CD4-positive, alpha-beta T cell treated with Interleukin-4 for 1 hour (primary cell): Measurements from ENCODE around the gene GRID2IP.

ENCODE experiments used
- DNase-seq, 2 donors: peaks; one replicate each; pipeline ENCODE4 v3.0.0-alpha.2; 2020 to 2022

GRID2IP gene

DNA sequence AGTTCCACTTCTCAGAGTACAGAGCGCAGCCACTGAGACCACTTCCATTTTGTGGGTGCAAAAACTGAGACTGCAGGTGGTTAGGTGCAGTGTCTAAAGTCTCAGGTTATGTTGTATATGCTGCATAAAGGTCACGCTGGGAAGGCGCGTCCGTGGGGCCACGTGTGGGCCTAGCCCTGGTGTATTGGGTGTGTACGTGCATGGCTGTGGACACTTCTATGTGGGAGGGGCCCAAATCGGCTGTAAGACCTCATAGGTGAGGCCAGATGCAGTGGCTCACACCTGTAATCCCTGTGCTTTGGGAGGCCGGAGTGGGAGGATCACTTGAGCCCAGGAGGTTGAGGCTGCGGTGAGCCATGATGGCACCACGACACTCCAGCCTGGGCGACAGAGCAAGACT is 37.7 kb downstream of the GRID2IP start:
- DNase-seq: no peak

DNA sequence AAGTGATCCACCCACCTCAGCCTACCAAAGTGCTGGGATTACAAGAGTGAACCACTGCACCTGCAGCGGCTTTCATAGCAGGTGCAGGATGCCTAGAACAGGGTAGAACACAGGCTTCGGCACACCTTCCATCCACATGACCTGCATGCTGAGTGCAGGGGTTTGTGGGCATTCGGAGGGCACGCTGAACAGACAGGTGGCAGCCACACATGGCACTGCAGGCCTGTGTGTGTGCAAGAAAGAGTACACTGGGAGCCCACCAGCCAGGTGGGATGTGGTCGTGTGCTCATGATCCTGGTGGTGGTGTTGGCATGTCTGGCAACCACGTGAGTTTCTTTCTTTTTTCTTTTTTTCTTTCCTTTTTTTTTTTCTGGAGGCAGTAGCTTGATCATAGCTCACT is 38.4 kb downstream of the GRID2IP start:
- DNase-seq: no peak

DNA sequence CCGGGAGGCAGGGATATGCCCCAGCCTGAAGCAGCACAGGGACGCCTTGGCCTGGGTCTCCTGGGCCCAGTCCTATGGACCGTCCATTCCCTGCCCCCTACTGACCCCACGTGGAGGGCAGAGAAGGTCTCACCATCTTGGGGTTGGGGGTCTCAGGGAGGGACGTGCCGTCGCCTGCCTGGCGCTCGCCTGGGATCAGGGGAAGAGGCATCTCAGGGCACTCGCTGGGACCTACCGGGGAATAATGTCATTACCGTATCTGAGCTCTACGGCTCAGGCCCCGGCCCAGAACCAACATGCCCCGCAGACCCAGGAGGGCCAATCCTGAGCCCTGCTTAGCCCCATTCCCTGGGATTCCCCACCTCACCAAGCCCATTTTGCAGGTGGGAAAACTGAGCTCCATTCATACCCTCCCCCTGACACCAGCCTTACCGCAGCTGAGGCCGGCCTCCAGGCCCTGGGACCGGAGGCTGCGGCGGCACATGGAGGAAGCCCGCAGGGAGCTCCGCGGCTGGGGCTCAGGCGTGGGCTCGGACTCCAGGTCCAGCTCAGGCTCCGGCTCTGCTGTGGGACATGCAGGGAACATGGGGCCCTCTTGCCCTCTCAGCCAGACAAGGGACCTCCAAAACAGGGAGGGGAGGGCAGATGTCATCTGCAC is 40.7 kb downstream of the GRID2IP start:
- no peak for DNase-seq

DNA sequence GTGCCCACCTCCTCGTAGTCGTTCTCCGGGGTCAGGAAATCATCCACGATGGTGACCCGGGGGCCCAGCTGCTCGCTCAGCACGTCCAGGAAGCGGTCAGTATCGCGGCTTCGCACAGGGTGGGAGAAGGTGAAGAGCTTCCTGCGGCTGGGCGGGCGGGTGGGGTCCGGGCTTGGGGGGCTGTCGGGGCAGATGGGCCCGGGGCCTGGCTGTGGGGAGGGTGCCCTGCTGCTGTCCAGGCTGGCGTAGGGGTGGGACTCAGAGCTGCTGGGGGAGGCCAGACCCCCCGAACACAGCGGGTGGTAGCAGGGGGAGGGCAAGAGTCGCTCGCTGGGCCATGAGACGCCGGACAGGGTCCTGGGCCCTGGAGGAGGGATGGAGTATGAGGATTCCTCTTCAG is 42.3 kb downstream of the GRID2IP start:
- no peak for DNase-seq

DNA sequence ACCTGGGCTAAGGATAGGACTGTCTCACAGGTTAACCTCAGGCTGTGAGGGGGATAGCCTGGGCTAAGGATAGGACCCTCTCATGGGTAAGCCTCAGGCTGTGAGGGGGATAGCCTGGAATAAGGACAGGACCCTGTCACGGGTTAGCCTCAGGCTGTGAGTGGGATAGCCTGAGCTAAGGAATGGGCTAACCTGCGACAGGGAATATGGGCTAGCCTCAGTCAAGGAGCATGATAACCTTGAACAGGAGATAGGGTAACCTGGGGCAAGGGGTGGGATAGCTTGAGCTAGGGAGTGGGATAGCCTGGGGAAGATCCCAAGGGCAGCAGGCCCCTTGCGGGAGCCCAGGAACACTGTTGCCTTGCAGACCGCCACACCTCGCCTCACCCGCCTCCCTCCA is 42.7 kb downstream of the GRID2IP start:
- DNase-seq: no peak

DNA sequence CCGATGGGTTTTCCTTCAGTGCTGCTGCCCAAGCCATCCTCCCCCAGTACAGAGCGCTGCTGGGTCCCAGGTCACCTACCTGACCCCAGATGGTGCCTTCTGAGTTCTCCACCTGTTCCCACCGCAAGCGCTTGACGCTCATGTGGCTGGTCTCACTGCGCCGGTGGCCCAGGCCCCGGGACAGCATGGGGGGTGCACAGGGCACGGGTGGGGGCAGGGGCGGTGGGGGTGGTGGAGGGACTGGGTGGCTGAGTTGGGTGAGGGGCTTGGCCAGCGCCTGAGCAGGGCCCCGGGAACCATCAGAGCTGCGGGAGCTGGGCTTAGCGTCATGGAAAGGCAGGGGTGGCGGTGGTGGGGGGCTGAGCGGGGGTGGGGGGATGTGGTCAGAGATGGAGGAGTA is 43.4 kb downstream of the GRID2IP start:
- DNase-seq: no peak

DNA sequence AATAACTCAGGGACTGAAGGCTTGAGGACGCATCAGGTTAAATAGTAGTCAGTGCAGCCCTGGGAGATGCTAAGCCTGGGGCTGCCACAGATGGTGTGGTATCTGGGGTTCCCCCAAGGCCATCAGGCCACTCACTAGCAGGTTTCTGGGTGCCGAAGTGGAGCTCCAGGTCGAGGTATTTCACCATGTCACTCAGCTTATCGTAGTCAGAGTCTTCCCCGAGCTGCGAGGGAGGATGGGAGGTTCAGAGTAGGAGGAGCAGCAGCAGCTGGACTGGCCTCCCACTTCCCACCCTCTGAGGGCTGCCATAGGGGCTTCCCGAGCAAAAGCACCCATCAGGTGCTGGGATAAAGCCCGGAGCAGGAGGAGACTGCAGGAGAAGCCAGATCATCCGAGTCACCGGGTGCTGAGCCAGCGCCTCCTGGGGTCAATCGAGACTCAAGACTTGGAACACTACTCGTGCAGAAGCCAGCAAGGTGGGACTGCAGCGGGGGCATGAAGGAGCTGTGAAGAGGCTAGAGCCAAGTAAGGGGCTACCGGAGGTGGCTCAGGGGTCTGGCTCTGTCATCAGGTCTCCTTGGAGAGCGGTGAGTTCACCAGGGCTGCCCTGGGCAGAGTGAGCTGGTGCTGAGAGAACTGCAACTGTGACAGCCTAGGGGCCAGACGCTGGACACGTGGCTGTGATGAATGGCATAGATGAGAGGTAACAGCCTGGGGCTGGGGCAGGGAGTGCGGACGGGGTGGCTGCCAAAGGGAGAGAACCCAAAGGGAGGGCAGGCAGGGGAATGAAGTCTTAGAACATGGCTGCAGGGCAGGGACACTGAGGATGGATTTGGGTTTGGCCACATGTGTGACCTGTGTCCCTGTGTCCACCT is 45.3 kb downstream of the GRID2IP start:
- no peak for DNase-seq

DNA sequence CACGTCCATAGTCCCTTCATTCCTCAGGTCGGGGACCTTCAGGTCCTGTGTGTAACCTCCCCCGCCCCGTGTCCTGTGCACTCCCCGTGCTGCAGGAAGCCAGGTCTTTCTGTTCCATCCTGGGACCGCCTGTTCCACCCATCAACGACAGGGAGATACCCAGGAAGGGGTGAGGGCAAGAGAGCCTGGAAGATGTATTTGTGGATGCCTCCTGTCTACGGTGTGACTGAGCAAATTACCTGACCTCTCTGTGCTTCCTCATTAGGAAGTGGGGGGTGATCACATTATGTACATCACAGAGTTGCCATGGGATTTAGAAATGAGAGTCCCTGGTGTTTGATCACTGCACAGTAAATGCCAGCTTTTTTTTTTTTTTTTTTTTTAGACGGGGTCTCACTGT is 46.3 kb downstream of the GRID2IP start:
- no peak for DNase-seq

DNA sequence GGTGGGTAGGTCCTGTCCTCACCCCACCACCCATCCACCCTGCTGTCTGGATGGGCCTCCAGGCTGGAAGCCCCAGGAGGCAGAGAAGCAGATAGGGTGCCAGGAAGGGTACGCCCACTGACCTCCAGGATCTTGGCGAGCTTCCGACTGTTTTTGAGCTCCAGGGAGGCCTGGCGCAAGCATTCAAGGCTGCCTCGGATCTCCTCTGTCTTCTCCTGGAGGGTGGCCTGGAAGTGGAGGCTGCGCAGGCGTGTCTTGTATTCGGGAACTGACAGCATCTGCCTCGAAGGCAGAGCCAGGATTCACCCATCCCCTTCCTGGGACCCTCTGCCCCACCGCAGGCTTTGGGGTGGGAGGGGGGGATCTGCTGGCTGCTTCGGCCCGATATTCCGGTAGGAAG is 48.4 kb downstream of the GRID2IP start:
- no peak for DNase-seq

DNA sequence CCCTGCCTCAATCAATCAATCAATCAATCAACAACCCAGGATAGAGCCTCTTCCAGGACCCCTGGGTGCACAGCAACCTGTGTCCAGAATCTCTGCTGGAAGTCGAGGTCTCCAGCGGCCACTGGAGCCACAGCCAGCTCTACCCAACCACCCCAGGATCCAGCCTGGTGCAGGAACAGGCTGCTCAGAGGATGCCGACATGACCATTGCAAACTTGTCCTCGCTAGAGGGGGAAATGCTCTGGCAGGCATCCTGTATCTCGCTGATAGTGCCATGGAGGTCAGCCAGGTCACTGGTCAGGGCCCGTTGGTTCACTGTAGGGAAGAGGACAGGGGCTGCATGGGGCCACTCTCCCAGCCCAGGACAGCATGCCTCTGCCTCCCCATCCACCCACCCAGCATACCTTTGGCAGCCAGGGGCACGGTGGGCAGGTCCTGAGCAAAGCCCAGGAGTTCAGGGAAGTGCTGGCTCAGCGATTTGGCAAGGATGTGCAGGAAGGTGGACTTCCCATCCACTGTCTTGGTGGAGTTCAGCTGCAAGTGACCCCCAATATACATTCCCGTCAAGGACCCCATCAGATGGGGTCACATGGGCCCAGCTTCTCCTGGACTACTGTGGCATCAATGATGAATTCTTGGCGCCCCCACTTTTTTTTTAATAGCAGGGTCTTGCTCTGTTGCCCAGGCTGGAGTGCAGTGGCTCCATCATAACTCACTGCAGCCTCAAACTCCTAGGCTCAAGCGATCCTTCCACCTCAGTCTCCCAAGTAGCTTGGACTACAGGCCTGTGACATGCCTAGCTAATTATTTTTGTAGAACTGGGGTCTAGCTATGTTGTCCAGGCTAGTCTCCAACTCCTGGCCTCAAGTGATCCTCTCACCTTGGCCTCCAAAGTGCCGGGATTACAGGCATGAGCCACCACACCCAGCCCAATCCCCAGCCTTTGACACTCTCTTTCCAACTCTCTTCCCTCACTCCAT is 49.4 kb downstream of the GRID2IP start:
- no peak for DNase-seq

DNA sequence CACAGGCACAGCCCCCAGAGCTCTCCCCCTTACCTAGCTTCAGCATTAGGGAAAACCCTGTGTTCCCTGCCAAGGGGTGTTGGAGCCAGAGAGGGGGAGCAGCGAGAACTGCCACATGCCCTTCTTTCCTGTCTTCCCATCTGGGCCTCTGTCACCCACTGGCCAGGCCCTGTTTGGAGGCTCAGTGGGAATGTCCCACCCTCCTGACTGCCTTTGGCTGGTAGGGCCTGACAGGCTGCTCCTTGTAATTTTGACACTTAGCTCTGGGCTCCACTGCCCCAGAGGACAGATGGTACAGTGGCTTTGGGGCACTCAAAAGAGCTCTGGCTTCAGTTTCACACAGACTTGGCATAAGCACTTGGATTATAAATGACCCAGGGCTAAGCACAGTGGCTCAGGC is 50.6 kb downstream of the GRID2IP start:
- DNase-seq: no peak

DNA sequence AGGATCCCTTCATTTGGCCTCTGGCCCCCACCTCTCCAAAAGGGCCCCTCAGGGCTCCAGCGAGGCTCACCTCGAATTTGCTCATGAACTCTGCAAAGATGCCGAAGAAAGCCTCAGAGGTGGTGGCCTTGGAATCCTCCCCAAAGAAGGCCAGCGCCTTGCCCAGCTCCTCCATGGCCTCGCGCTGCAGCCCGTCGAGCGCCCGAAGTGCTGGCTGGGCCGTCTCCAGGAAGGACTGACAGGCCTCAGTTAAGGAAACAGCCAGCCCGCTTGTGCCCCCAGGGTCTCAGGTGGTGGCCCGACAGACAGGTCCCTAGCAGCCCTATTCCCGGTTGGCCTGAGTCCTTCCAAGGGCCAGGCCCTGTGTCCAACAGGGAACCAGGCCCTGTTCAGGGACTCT is 53.3 kb downstream of the GRID2IP start:
- DNase-seq: no peak

DNA sequence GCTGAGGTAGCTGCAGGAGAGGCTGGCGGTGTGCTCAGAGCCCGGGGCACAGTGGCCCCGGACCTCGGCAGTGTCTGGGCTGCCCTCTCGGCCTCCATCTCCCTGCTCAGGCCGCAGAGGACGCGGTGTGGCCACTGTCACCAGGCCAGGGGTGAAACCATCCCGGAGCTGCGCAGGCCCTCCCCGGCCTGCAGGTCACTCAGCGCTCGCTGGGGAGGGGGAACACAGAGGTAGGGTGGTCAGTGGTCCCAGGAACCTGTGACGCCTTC is 53.7 kb downstream of the GRID2IP start:
- DNase-seq: no peak

DNA sequence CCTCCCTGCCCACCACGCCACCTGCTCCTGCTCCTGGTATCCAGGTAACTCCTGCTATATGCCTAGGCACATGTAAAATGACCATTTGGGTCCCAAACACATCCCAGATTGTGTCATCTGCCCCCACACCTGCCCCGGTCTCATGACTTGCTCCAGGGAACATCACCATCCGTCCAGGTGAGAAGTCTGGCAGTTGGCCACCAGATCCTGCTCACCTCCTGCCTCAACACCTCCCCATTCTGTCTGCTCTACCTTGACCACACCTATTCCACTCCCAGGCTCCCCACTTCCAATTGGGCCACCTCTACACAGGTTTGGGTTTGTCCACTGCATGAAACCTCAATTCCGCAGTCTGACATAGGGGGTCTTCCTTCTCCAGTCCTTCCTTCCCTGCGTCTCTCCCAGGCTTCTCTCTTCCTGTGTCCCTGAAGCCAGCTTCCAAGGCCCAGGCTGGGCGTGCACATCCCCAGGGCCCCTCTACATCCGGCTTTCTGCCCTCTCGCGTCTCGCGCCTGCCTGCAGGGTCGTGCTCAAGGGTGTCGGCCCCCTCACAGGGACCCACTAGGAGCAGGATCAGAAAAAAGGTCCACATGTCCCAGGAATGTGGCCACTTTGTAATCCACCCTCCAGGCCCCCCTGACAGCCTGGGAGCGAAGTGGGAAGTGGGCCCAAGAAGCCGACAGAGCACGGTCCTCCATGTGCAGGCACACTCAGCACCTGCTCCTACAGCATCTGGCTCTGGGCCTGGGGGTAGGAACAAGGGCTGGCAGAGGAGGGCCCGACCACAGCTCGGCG is 54.2 kb downstream of the GRID2IP start:
- no peak for DNase-seq

DNA sequence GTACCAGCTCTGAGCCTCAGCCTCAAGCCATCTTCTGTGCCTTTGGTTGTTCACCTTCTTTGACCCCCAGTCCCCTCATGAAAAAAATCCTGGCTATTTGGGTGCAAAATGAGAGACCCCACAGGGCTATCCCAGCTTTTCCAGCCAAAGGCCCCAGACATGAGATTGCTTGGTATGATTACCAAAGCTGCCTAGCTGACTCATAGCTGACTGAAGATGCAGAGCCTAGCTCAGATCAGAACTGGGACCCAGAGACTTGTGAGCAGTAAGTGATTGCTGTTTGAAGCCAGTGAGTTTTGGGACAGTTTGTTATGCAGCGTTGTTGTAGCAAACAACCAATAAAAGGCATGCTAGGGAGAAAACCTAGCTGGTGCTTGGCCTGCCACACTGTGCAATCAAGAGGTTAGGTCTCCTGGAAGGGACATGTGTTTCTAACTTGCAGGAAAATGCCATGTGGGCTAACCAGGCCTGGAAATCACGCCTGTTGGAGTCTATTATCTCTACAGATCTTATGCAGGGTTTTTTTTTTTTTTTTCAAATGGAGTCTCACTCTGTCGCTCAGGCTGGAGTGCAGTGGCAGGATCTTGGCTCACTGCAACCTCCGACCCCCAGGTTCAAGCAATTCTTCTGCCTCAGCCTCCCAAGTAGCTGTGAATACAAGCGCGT is 55.5 kb downstream of the GRID2IP start:
- no peak for DNase-seq

DNA sequence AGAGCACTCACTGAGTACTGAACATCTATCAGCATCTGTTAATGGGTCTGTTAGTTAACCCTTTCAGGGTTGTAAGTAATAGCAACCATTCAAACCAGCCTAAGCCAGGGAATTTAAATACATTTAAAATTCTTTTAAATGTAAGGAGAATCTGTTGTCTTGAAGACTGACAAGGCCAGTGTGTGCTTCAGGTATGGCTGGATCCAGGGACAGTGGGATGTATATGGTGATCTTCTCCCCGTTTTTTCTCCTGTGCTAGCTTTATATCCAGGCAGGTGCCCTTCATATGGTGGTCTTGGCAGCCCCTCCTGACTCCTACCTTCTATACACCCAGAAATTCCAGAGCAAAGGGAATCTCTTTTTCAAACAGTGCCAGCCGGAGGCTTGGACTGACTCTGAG is 56.9 kb downstream of the GRID2IP start:
- DNase-seq: no peak

DNA sequence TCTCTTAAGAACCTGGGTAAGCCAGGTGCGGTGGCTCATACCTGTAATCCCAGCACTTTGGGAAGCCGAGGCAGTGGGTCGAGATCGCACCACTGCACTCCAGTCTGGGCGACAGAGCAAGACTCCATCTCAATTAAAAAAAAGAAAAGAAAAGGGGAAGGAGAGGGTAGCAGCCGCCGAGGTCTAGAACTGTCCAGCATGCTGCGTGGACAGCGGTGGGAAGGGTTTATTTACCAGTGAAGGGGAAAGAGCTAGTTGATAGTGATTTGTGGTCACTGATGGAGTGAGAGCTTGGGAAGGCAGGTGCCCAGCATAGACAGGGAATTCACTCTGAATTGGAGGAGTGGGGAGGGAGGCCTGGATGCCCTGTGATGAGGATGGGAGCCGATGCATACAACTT is 60.1 kb downstream of the GRID2IP start:
- no peak for DNase-seq

DNA sequence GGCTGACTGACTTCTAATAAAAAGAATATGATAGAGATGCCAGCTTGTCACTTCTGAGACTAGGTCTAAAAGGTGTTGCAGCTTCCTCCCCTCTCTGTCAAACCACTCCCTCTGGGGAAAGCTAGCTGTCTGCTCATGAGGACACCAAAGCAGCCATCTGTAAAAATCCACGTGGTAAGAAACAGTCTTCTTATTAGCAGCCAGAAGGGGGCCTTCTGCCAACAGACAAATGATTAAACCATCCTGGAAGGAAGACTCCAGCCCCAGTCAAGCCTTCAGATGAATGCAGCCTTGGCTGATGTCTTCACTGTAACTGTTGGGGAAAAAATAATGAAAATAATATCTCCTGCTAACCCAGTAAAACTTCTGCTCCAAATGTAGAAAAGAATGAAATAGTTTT is 61.6 kb downstream of the GRID2IP start:
- no peak for DNase-seq

DNA sequence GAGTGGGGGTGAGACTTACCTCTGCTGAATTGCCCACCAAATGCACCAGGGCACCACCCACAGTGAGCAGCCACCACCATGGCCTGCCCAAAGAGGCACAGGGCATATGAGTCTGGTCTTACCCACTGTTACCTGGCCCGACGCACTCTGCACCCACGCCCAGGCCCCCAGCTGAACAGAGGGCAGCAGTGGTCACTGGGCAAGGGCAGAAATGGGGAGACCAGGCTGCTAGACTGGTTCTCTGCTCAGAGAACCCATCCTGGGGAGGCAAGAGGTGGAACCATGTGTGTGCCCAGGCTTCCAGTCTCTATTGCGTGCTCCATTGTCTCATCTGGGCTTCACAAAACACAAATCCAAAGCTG is 64.1 kb downstream of the GRID2IP start:
- no peak for DNase-seq

DNA sequence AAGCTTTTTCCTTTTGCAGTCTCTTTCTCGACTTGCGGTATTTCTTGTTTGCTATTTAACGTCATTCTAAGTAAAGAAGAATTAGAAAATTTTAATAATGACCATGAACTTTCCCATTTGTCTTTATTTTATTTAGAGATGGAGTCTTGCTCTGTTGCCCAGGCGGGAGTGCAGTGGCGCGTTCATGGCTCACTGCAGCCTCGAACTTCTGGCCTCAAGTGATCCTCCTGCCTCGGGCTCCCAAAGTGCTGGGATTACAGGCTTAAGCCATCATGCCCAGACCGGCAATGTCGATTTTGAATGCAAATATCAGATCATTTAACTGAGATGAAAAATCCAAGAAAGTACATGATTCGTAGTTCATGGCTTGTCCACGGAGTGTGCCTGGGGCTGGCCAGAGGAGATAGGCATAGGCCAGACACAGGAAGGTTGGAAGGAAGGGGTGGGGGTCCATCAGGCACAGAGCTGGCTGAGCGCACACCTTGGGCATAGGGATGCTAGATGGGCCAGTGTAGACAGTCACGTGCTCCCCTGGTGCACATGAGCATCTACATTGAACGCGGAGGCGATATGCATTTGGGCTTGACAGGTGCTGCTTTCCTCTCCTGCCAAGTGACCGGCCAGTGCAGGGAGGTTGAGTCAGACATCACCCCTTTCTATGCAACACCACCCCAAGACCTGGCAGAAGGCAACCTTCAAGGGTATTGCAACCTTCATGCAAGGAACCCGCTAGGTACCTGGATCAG is 64.7 kb downstream of the GRID2IP start:
- no peak for DNase-seq

DNA sequence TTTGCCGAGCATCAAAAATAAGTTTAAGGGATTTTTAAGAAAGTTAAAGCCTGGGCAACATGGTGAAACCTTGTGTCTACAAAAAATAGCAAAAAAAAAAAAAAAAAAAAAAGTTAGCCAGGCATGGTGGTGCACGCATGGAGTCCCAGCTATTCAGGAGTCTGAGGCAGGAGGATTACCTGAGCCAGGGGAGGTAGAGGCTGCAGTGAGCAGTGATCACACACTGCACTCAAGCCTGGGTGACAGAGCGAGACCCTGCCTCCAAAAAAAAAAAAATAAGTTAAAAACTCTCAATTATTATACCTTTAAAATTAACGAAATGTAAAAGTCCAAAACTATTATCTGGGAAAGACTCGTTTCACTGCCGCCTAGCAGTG is 68.5 kb downstream of the GRID2IP start:
- no peak for DNase-seq

DNA sequence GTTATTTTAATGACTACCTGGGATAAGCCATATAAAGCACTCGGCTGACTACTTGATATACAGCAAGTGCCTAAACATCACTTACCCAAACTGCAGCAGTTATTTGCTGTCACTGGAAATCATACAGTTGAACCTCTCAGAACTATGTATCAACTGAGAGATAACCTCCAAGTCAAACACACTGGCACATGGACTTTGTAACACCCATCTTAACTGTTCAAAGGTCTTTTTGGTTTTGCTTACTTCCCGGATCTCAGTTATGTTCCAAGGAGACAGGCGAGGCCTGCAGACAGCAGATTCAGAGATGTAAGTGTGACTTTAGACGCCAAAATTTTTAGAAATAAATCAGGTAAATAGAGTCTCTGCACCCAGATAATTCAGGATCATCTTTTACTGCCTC is 69.0 kb downstream of the GRID2IP start:
- no peak for DNase-seq
